CD14-positive monocyte (primary cell): Measurements from ENCODE around the gene RGS3. TPM values are rescaled to one million over a fixed set of nuclear protein-coding genes. Genes with fewer than 3 reads are reported as not detected.

ENCODE experiments used
- DNase-seq, 3 donors: peaks; one replicate each; pipeline ENCODE4 v3.0.0-alpha.2; 2011 to 2022
- H2AFZ ChIP-seq: 2 replicates; pipeline ENCODE4 v1.6.0; 2012; ENCODE audit warnings: mild to moderate bottlenecking, low read depth, low read length, inconsistent platforms; ENCODE audit not compliant: insufficient read depth, poor library complexity, severe bottlenecking
- H3K27ac ChIP-seq, 2 donors: 1 replicate in 1 of 2; 2 replicates in 1 of 2; pipeline ENCODE4 v1.5.1; 2012 to 2013; ENCODE audit warnings: low read length in 2 of 2, control low read depth in 1 of 2, inconsistent platforms in 1 of 2, low read depth in 1 of 2, mild to moderate bottlenecking in 1 of 2
- H3K27me3 ChIP-seq, 2 donors: one replicate each; pipeline versions ENCODE4 v1.6.0 to v1.6.1; 2011 to 2013; ENCODE audit warnings: low read length in 2 of 2; ENCODE audit not compliant: control insufficient read depth in 2 of 2, insufficient read depth in 2 of 2
- H3K36me3 ChIP-seq, 2 donors: replicated peaks in 1 of 2; 1 replicate in 1 of 2; 2 replicates in 1 of 2; pipeline versions ENCODE4 v1.5.1 to v1.6.1; 2012 to 2013; ENCODE audit warnings: low read length in 2 of 2, control low read depth in 1 of 2, inconsistent platforms in 1 of 2, mild to moderate bottlenecking in 1 of 2; ENCODE audit not compliant: insufficient read depth in 2 of 2, control insufficient read depth in 1 of 2
- H3K4me1 ChIP-seq, 2 donors: 1 replicate in 1 of 2; 2 replicates in 1 of 2; pipeline versions ENCODE4 v1.5.1 to v1.6.1; 2012 to 2013; ENCODE audit warnings: low read length in 2 of 2, control low read depth in 1 of 2, inconsistent platforms in 1 of 2, mild to moderate bottlenecking in 1 of 2, moderate library complexity in 1 of 2; ENCODE audit not compliant: insufficient read depth in 2 of 2, control insufficient read depth in 1 of 2
- H3K4me2 ChIP-seq: replicated peaks from 2 replicates; pipeline ENCODE3; 2012; ENCODE audit warnings: low read length, moderate library complexity, mild to moderate bottlenecking; ENCODE audit not compliant: poor library complexity, severe bottlenecking; ENCODE audit errors: extremely low read depth
- H3K4me3 ChIP-seq, 3 experiments: fragments of 200-600 bp in 1 of 3; sonication (generic) in 1 of 3; replicated peaks in 1 of 3; 1 replicate in 2 of 3; 2 replicates in 1 of 3; pipeline ENCODE4 v1.5.1; 2011 to 2013; ENCODE audit warnings: low read length in 3 of 3, mild to moderate bottlenecking in 3 of 3, control low read depth in 2 of 3, low read depth in 2 of 3, inconsistent platforms in 1 of 3, moderate library complexity in 1 of 3
- H3K79me2 ChIP-seq: 2 replicates; pipeline ENCODE4 v1.6.0; 2012; ENCODE audit warnings: mild to moderate bottlenecking, control low read depth, inconsistent platforms, low read length, moderate library complexity; ENCODE audit not compliant: insufficient read depth
- H3K9ac ChIP-seq: 2 replicates; pipeline ENCODE4 v1.6.0; 2017; ENCODE audit warnings: low read length, mild to moderate bottlenecking; ENCODE audit not compliant: insufficient read depth, poor library complexity, severe bottlenecking
- H3K9me3 ChIP-seq, 2 donors: replicated peaks in 1 of 2; 1 replicate in 1 of 2; 2 replicates in 1 of 2; pipeline versions ENCODE4 v1.5.1 to v1.6.1; 2012 to 2013; ENCODE audit warnings: low read length in 2 of 2, control low read depth in 1 of 2; ENCODE audit not compliant: control insufficient read depth in 1 of 2, insufficient read depth in 1 of 2
- H4K20me1 ChIP-seq: 2 replicates; pipeline ENCODE4 v1.6.0; 2012; ENCODE audit warnings: mild to moderate bottlenecking, low read length, control low read depth, moderate library complexity; ENCODE audit not compliant: insufficient read depth
- H3K27ac Mint-ChIP-seq, 7 donors: one replicate each; pipeline ENCODE4 v1.8.0; 2020; ENCODE audit warnings: mild to moderate bottlenecking in 7 of 7, mixed read lengths in 7 of 7, moderate library complexity in 6 of 7, inconsistent platforms in 2 of 7
- H3K27me3 Mint-ChIP-seq, 3 donors: one replicate each; pipeline ENCODE4 v1.8.0; 2021 to 2022; ENCODE audit warnings: low read depth in 3 of 3, mild to moderate bottlenecking in 3 of 3, mixed read lengths in 3 of 3, moderate library complexity in 3 of 3, inconsistent platforms in 1 of 3
- H3K36me3 Mint-ChIP-seq, 2 donors: one replicate each; pipeline ENCODE4 v1.8.0; 2020; ENCODE audit warnings: mixed read lengths in 2 of 2, inconsistent platforms in 1 of 2, mild to moderate bottlenecking in 1 of 2
- H3K4me1 Mint-ChIP-seq: one replicate; pipeline ENCODE4 v1.8.0; 2020; ENCODE audit warnings: mild to moderate bottlenecking, mixed read lengths
- H3K4me3 Mint-ChIP-seq, 2 donors: one replicate each; pipeline ENCODE4 v1.8.0; 2020; ENCODE audit warnings: mild to moderate bottlenecking in 2 of 2, mixed read lengths in 2 of 2, moderate library complexity in 1 of 2
- H3K9me3 Mint-ChIP-seq, 7 donors: one replicate each; pipeline ENCODE4 v1.8.0; 2020 to 2022; ENCODE audit warnings: mixed read lengths in 7 of 7, mild to moderate bottlenecking in 6 of 7, moderate library complexity in 6 of 7, inconsistent platforms in 2 of 7
- WGBS: methylation state at CpG from one replicate; pipeline ENCODE4 v1.1.5; 2013; ENCODE audit warnings: missing lambda C conversion rate; ENCODE audit not compliant: insufficient coverage; 5-methylcytosine and 5-hydroxymethylcytosine counted together
- intact Hi-C, 2 donors: fragments of 100-400 bp; cut with micrococcal nuclease; formaldehyde crosslinking; loops; one replicate each; pipeline versions ENCODE4 v1.15.0 to v1.15.1; 2023
- polyA plus RNA-seq, 3 donors: library from polyadenylated mRNA; depleted of rRNA in 1 of 3; unstranded in 2 of 3; stranded (reverse) in 1 of 3; fragments of 300-500 nt in 2 of 3; fragments of >200 nt in 1 of 3; fragmentation: Illumina TruSeq in 2 of 3; gene quantifications; 1 replicate in 2 of 3; 2 replicates in 1 of 3; pipeline ENCODE4 v1.2.3, GENCODE V29; 2012 to 2021
- TF ChIP-seq, protein P1 (sequence below): fragments of 200-600 bp; IDR thresholded peaks from one replicate; pipeline ENCODE4 v1.8.0; 2022; ENCODE audit warnings: antibody characterized with exemption, mild to moderate bottlenecking

RGS3 gene
- polyA plus RNA-seq, 3 donors = 9.1 to 16.2 (median 15.8) TPM

DNA sequence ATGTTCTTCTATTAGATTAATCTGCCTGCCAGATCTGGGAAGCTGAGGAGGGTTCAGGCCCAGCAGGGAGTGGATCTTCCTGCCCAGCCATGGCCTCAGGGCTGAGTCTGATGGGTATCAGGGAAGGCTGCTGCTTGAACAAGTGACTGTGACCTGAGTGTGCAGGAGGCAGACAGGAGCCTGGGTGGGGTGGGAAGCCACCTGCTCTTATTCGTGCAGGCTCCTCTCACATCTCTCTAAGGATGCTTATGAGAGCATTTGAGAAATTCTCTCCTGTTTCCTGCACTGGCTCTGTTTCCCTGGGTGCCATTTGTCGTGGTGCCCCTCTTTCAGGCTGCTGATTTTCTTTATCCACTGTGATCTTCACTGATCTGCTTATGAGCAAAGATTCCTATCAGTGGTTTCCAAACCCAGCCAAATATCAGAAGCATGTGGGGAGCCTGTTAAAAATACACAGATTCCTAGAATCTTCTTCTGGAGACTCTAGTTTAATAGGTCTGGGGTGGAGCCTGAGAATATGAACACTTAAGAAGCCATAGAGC lies 2.1 kb downstream of the RGS3 start:
- WGBS = 100% methylated on average over 1 of the region's 2 CpGs
- no peak overlapping the region for H2AFZ ChIP-seq
- no peaks in the 10 kb centered on the region for H3K27me3 ChIP-seq
- no peak overlapping the region for H3K4me3 ChIP-seq
- H3K36me3 ChIP-seq = no peaks in the 10 kb centered on the region
- no peak overlapping the region for H3K9ac ChIP-seq
- H4K20me1 ChIP-seq = no peaks in the 10 kb centered on the region
- H3K4me2 ChIP-seq = no peak overlapping the region
- H3K4me1 ChIP-seq = no peaks in the 10 kb centered on the region
- no peak overlapping the region for H3K27ac ChIP-seq
- H3K27ac Mint-ChIP-seq = no peak overlapping the region
- H3K79me2 ChIP-seq = no peaks in the 10 kb centered on the region
- intact Hi-C loops = no loop called here
- TF ChIP-seq, protein P1, sequence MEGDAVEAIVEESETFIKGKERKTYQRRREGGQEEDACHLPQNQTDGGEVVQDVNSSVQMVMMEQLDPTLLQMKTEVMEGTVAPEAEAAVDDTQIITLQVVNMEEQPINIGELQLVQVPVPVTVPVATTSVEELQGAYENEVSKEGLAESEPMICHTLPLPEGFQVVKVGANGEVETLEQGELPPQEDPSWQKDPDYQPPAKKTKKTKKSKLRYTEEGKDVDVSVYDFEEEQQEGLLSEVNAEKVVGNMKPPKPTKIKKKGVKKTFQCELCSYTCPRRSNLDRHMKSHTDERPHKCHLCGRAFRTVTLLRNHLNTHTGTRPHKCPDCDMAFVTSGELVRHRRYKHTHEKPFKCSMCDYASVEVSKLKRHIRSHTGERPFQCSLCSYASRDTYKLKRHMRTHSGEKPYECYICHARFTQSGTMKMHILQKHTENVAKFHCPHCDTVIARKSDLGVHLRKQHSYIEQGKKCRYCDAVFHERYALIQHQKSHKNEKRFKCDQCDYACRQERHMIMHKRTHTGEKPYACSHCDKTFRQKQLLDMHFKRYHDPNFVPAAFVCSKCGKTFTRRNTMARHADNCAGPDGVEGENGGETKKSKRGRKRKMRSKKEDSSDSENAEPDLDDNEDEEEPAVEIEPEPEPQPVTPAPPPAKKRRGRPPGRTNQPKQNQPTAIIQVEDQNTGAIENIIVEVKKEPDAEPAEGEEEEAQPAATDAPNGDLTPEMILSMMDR = no peak
- DNase-seq = no peak
- H3K4me3 Mint-ChIP-seq = no peak overlapping the region
- H3K36me3 Mint-ChIP-seq = no peaks in the 10 kb centered on the region
- peaks cover 0 to 6% (median 3%) of the 10 kb centered on the region in 7 donors for H3K9me3 Mint-ChIP-seq
- H3K9me3 ChIP-seq = no peaks in the 10 kb centered on the region
- H3K27me3 Mint-ChIP-seq = peaks cover 0 to 3% (median 0%) of the 10 kb centered on the region in 3 donors
- no peaks in the 10 kb centered on the region for H3K4me1 Mint-ChIP-seq

DNA sequence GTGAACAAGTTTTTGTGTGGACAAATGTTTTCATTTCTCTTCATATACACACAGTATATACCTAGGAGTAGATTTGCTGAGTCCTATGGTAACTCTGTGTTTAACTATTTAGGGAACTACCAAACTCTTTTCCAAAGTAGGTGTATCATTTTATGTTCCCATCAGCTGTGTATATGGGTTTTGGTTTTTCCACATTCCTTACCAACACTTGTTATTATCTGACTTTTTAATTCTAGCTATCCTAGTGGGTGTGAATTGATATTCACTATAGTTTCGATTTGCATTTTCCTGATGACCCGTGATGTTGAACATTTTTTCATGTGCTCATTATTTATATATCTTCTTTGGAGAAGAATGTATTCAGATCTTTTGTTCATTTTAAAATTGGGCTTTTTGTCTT lies 3.7 kb downstream of the RGS3 start:
- WGBS = no CpG with 5 or more reads among the region's 2 CpGs
- no peak overlapping the region for H3K9ac ChIP-seq
- Mint-ChIP-seq H3K36me3 (no peaks in the 10 kb centered on the region), H3K4me1 (no peaks in the 10 kb centered on the region), H3K27me3 (peaks cover 0 to 3% (median 0%) of the 10 kb centered on the region in 3 donors), H3K27ac (no peak overlapping the region), H3K4me3 (no peak overlapping the region), H3K9me3 (peaks cover 0 to 6% (median 3%) of the 10 kb centered on the region in 7 donors)
- no peaks in the 10 kb centered on the region for H3K27me3 ChIP-seq
- no peak for DNase-seq
- no peak overlapping the region for H3K27ac ChIP-seq
- no peaks in the 10 kb centered on the region for H3K9me3 ChIP-seq
- H3K79me2 ChIP-seq = no peaks in the 10 kb centered on the region
- intact Hi-C loops = no loop called here
- H3K36me3 ChIP-seq = no peaks in the 10 kb centered on the region
- no peaks in the 10 kb centered on the region for H3K4me1 ChIP-seq
- no peak overlapping the region for H3K4me2 ChIP-seq
- H4K20me1 ChIP-seq = no peaks in the 10 kb centered on the region
- TF ChIP-seq, protein P1 = no peak
- no peak overlapping the region for H3K4me3 ChIP-seq
- no peak overlapping the region for H2AFZ ChIP-seq
